ENCODE data around the gene RALGDS.

Gene RALGDS

DNA sequence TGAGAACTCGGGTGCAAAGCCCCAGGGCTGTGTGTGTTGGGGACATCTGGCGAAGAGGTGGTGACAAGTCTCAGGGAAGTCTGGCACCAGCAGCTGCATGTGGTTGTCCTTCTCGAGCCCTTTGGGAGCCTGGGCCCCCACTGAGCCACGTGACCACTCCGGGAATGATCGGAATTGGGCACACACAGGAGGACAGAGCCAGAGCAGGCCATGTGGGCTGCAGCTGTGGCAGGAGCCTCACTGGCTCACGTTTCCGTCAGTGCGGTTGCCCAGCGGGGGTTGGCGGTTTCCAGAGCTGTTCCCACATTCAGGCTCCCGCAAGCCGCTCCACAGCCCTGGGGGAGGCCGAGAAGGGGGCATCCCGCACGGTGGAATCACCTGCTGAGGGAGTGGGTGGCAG, 66.1 kb downstream of the RALGDS start:
- H3K27me3 ChIP-seq (ENCODE audit: control insufficient read depth, insufficient read depth, low read length): no peaks in the 10 kb centered on the region
- H3K36me3 ChIP-seq (ENCODE audit: control insufficient read depth, insufficient read depth, low read length): peaks cover 56% of the 10 kb centered on the region
- H3K4me1 ChIP-seq (ENCODE audit: control insufficient read depth, insufficient read depth, low read length): no peaks in the 10 kb centered on the region
- no peaks in the 10 kb centered on the region for H3K9me3 ChIP-seq (ENCODE audit: control insufficient read depth, insufficient read depth, low read length)
- H3K4me3 ChIP-seq (ENCODE audit: low read depth, low read length): no peak overlapping the region
- no peak overlapping the region for H3K9ac ChIP-seq (ENCODE audit: low read depth, low read length)

GRCh38 chr9:133054194-133054890, 66.7 kb downstream of the RALGDS start:
- Histone ChIP-seq H3K9ac (ENCODE audit: low read depth, low read length) (no peak overlapping the region), H3K9me3 (ENCODE audit: control insufficient read depth, insufficient read depth, low read length) (no peaks in the 10 kb centered on the region), H3K4me1 (ENCODE audit: control insufficient read depth, insufficient read depth, low read length) (no peaks in the 10 kb centered on the region), H3K27me3 (ENCODE audit: control insufficient read depth, insufficient read depth, low read length) (no peaks in the 10 kb centered on the region), H3K36me3 (ENCODE audit: control insufficient read depth, insufficient read depth, low read length) (peaks cover 56% of the 10 kb centered on the region), H3K4me3 (ENCODE audit: low read depth, low read length) (no peak overlapping the region)

GRCh38 chr9:133051966-133052539, 69.0 kb downstream of the RALGDS start:
- no peaks in the 10 kb centered on the region for H3K9me3 ChIP-seq (ENCODE audit: control insufficient read depth, insufficient read depth, low read length)
- H3K9ac ChIP-seq (ENCODE audit: low read depth, low read length): no peak overlapping the region
- no peak overlapping the region for H3K4me3 ChIP-seq (ENCODE audit: low read depth, low read length)
- H3K36me3 ChIP-seq (ENCODE audit: control insufficient read depth, insufficient read depth, low read length): peaks cover 55% of the 10 kb centered on the region
- no peaks in the 10 kb centered on the region for H3K27me3 ChIP-seq (ENCODE audit: control insufficient read depth, insufficient read depth, low read length)
- H3K4me1 ChIP-seq (ENCODE audit: control insufficient read depth, insufficient read depth, low read length): no peaks in the 10 kb centered on the region

DNA sequence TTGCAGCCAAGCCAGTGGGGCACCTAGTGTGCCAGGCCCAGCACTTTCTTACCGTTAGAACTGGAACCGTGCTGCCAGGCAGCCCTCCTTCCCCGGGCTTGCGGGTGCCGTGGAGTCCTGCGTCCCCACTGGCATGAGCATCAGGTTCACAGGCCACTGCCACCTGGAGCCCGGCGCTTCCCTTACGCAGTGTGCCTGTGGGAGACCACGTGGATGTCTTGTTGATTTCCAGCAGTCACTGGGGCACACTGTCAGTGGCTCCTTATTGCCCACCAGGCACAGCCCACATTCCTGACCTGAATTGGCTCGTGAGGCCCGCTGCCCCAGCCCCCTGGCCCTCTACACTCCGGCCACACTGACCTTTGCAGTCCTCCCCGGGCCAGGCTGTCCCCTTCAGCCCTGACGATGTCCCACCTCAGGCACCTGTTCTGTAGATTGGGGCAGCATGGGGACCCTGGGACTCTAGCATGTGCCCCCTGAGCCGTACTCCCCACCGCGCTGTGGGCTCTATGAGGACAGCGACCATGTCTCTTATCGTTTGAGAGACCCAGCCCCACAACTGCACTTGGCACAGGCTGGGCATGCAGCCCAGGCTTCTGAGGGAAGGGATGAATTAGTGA, 69.6 kb downstream of the RALGDS start:
- no peak overlapping the region for H3K9ac ChIP-seq (ENCODE audit: low read depth, low read length)
- no peaks in the 10 kb centered on the region for H3K4me1 ChIP-seq (ENCODE audit: control insufficient read depth, insufficient read depth, low read length)
- H3K9me3 ChIP-seq (ENCODE audit: control insufficient read depth, insufficient read depth, low read length): no peaks in the 10 kb centered on the region
- no peak overlapping the region for H3K4me3 ChIP-seq (ENCODE audit: low read depth, low read length)
- H3K27me3 ChIP-seq (ENCODE audit: control insufficient read depth, insufficient read depth, low read length): no peaks in the 10 kb centered on the region
- H3K36me3 ChIP-seq (ENCODE audit: control insufficient read depth, insufficient read depth, low read length): peaks cover 52% of the 10 kb centered on the region

- Histone ChIP-seq H3K9ac (ENCODE audit: low read depth, low read length) (no peak overlapping the region), H3K9me3 (ENCODE audit: control insufficient read depth, insufficient read depth, low read length) (no peaks in the 10 kb centered on the region), H3K4me1 (ENCODE audit: control insufficient read depth, insufficient read depth, low read length) (no peaks in the 10 kb centered on the region), H3K4me3 (ENCODE audit: low read depth, low read length) (no peak overlapping the region), H3K36me3 (ENCODE audit: control insufficient read depth, insufficient read depth, low read length) (peaks cover 50% of the 10 kb centered on the region), H3K27me3 (ENCODE audit: control insufficient read depth, insufficient read depth, low read length) (no peaks in the 10 kb centered on the region)
These were observed 70.3 kb downstream of the RALGDS start for GRCh38 chr9:133050781-133051180.

DNA sequence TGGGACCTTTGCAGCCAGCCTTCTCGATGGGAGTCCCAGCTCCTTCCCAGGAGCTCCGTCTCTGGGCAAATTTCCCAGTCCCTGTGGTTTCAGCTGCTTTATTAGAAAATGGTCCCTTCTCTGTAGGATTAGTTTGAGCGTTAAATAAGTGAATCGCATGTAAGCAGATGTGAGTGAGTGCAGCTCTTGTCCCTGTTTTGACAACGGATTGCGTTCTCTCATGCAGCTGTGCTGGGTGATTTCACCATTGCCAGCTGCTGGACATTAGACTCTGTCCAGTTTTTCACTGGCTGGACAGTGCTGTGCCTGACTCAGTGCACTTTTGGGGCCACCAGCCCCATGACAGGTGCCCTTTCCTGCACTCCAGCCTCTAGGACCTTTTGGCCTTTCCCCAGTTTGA, 70.9 kb downstream of the RALGDS start:
- H3K4me1 ChIP-seq (ENCODE audit: control insufficient read depth, insufficient read depth, low read length): no peaks in the 10 kb centered on the region
- H3K4me3 ChIP-seq (ENCODE audit: low read depth, low read length): no peak overlapping the region
- no peak overlapping the region for H3K9ac ChIP-seq (ENCODE audit: low read depth, low read length)
- H3K9me3 ChIP-seq (ENCODE audit: control insufficient read depth, insufficient read depth, low read length): no peaks in the 10 kb centered on the region
- no peaks in the 10 kb centered on the region for H3K27me3 ChIP-seq (ENCODE audit: control insufficient read depth, insufficient read depth, low read length)
- peaks cover 51% of the 10 kb centered on the region for H3K36me3 ChIP-seq (ENCODE audit: control insufficient read depth, insufficient read depth, low read length)

DNA sequence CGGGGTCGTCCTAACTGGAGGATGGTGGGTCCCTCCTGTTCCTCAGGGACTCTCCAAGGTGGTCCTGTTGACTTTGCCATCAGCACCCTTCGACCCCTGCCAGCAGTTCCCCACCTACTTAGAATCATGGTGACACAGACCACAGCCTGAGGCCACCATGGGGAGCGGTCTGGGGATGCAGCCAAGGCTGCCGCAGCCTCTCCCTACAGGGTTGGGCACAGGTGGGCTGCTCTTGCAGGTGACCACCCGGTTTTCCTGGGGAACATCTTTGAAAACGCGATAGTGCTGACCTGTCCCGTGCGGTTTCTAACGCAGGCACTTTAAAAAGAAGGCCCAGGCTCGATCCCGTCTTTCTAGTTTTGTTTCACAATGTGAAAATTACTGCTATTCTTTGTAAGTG, 72.0 kb downstream of the RALGDS start:
- Histone ChIP-seq H3K9me3 (ENCODE audit: control insufficient read depth, insufficient read depth, low read length) (no peaks in the 10 kb centered on the region), H3K4me3 (ENCODE audit: low read depth, low read length) (no peak overlapping the region), H3K27me3 (ENCODE audit: control insufficient read depth, insufficient read depth, low read length) (no peaks in the 10 kb centered on the region), H3K4me1 (ENCODE audit: control insufficient read depth, insufficient read depth, low read length) (no peaks in the 10 kb centered on the region), H3K36me3 (ENCODE audit: control insufficient read depth, insufficient read depth, low read length) (peaks cover 51% of the 10 kb centered on the region), H3K9ac (ENCODE audit: low read depth, low read length) (no peak overlapping the region)

DNA sequence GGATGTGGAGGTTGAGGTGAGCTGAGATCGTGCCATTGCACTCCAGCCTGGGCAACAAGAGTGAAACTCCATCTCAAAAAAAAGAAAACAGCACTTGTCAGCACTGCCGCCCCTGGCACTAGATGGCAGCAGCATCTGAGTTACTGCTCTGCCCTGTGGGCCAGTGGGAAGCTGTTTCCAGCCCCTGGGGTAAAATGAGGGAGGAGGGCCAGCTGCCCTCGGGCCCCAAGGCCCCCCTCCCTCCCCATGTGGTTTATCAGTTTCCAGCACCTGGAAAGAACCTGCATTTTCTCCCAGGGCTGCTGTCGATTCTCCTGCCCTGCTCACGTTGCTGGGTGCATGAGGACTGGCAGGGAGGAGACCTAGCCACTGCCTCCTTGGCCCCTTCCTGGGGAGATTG, 72.4 kb downstream of the RALGDS start:
- Histone ChIP-seq H3K27me3 (ENCODE audit: control insufficient read depth, insufficient read depth, low read length) (no peaks in the 10 kb centered on the region), H3K4me1 (ENCODE audit: control insufficient read depth, insufficient read depth, low read length) (no peaks in the 10 kb centered on the region), H3K36me3 (ENCODE audit: control insufficient read depth, insufficient read depth, low read length) (peaks cover 48% of the 10 kb centered on the region), H3K9me3 (ENCODE audit: control insufficient read depth, insufficient read depth, low read length) (no peaks in the 10 kb centered on the region), H3K4me3 (ENCODE audit: low read depth, low read length) (no peak overlapping the region), H3K9ac (ENCODE audit: low read depth, low read length) (no peak overlapping the region)
